NT2/D1 (cell line): Measurements from ENCODE around the gene FBXL16.

ENCODE experiments used
- SUZ12 ChIP-seq: IDR thresholded peaks from 2 replicates; pipeline ENCODE4 v1.6.1; 2011; ENCODE audit not compliant: insufficient read length, insufficient read depth; ENCODE audit errors: extremely low read depth
- YY1 ChIP-seq: IDR thresholded peaks from 2 replicates; pipeline ENCODE4 v1.6.1; 2011; ENCODE audit not compliant: insufficient read length, insufficient read depth
- ZNF274 ChIP-seq: IDR thresholded peaks from 2 replicates; pipeline ENCODE4 v1.6.1; 2011; ENCODE audit warnings: mild to moderate bottlenecking, low read depth, low read length

DNA sequence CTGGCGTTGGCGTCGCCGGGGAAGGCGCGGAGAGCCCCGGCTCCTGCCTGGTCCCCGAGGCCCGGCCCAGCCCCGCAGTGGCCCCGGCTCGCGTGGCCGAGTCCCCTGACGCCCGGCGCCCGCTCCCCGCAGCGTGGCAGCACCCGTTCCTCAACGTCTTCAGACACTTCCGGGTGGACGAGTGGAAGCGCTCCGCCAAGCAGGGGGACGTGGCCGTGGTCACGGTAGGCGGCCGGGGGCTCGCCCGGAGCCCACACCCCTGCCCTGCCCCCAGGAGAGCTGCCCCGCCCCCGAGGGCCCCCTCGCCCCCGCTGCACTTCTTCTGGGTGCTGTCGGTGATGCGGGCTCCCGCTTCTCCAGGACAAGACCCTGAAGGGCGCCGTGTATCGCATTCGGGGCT, 56.0 kb downstream of the FBXL16 start:
- no peak for TF ChIP-seq ZNF274
- TF ChIP-seq YY1, result no peak
- no peak for TF ChIP-seq SUZ12
